ENCODE data around the gene CTIF.

- TF ChIP-seq, protein P1, sequence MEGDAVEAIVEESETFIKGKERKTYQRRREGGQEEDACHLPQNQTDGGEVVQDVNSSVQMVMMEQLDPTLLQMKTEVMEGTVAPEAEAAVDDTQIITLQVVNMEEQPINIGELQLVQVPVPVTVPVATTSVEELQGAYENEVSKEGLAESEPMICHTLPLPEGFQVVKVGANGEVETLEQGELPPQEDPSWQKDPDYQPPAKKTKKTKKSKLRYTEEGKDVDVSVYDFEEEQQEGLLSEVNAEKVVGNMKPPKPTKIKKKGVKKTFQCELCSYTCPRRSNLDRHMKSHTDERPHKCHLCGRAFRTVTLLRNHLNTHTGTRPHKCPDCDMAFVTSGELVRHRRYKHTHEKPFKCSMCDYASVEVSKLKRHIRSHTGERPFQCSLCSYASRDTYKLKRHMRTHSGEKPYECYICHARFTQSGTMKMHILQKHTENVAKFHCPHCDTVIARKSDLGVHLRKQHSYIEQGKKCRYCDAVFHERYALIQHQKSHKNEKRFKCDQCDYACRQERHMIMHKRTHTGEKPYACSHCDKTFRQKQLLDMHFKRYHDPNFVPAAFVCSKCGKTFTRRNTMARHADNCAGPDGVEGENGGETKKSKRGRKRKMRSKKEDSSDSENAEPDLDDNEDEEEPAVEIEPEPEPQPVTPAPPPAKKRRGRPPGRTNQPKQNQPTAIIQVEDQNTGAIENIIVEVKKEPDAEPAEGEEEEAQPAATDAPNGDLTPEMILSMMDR (IDR thresholded peaks at IDR 0.05; ENCODE audit: low read depth, low read length) = no peak
- TF ChIP-seq EZH2phosphoT487 (IDR thresholded peaks at IDR 0.05; ENCODE audit: low read depth) = no peak
These were observed 26.3 kb downstream of the CTIF start for GRCh38 chr18:48565105-48565504.
